DMS 273 (cell line): ENCODE results near the gene TBC1D22A.

ENCODE experiments used
- DNase-seq: peaks from one replicate; lab custom pipeline; 2025; ENCODE audit not compliant: unreplicated experiment; lab: John Stamatoyannopoulos, UW

The TBC1D22A gene

GRCh38 chr22:46829941-46830715 is 67.7 kb downstream of the TBC1D22A start:
- DNase-seq: no peak

GRCh38 chr22:46830841-46831240 is 68.4 kb downstream of the TBC1D22A start:
- DNase-seq: no peak

- peak; percentile 12 for DNase-seq
These were observed 70.8 kb downstream of the TBC1D22A start for GRCh38 chr22:46833228-46833627.

- no peak for DNase-seq
These were observed 71.7 kb downstream of the TBC1D22A start for GRCh38 chr22:46834021-46834737.

GRCh38 chr22:46835288-46835687 is 72.8 kb downstream of the TBC1D22A start:
- DNase-seq: no peak

GRCh38 chr22:46835693-46836092 is 73.2 kb downstream of the TBC1D22A start:
- DNase-seq: no peak

- DNase-seq: no peak
These were observed 79.1 kb downstream of the TBC1D22A start for GRCh38 chr22:46841522-46841921.

GRCh38 chr22:46842606-46843005 is 80.2 kb downstream of the TBC1D22A start:
- DNase-seq: peak; percentile 7

GRCh38 chr22:46843821-46844255 is 81.4 kb downstream of the TBC1D22A start:
- no peak for DNase-seq

- no peak for DNase-seq
These were observed 82.3 kb downstream of the TBC1D22A start for GRCh38 chr22:46844606-46845210.

- no peak for DNase-seq
These were observed 83.1 kb downstream of the TBC1D22A start for GRCh38 chr22:46845296-46846149.

- DNase-seq: no peak
These were observed 83.8 kb downstream of the TBC1D22A start for GRCh38 chr22:46846150-46846831.

- no peak for DNase-seq
These were observed 84.4 kb downstream of the TBC1D22A start for GRCh38 chr22:46846832-46847355.

GRCh38 chr22:46848197-46848596 is 85.7 kb downstream of the TBC1D22A start:
- DNase-seq: no peak

GRCh38 chr22:46849101-46849500 is 86.7 kb downstream of the TBC1D22A start:
- DNase-seq: no peak

- no peak for DNase-seq
These were observed 87.5 kb downstream of the TBC1D22A start for GRCh38 chr22:46849951-46850350.

- no peak for DNase-seq
These were observed 88.9 kb downstream of the TBC1D22A start for GRCh38 chr22:46851311-46851710.

GRCh38 chr22:46851941-46852340 is 89.5 kb downstream of the TBC1D22A start:
- DNase-seq: no peak

GRCh38 chr22:46852771-46853170 is 90.3 kb downstream of the TBC1D22A start:
- DNase-seq: no peak

GRCh38 chr22:46853191-46853590 is 90.7 kb downstream of the TBC1D22A start:
- DNase-seq: no peak
